ENCODE measurements around the gene CTRB2.
"Not testable (repeated sequence)": the region's sequence is repeated elsewhere in the genome, so short reads cannot be mapped to it uniquely, and the experiment has no call there.

Gene CTRB2

DNA sequence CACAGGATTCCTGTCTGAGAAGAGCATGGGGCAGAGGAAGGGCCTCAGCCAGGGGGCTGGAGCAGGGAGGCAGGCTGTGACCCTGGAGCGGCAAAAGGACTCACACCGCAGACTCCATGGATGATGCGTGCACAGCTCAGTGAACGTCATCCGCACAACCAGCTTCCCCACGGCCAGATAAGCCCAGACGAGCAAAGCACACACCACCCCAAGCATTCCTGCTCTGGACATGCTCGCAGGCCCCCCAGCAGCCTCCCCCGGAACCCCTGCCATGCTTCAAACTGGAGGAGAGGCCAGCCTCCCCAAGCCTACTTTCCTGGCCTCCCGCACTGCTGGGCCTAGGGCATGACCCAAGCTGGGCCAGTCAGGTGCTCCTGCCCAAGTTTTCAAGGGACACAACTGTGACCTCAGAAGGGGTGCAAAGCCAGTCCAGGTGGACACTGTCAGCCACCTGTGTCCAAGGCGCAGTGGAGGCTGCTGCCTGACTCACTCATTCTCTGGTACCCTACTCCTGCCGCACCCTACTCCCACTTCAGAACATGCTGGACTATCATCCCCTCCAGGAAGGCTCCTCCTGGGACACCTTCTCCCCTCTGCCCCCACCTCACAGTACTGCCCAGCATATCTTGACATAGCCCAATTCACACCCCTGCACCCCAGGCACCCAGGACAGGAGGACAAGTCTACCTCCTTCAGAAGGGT, 39.7 kb upstream of the CTRB2 start:
- no peak overlapping the region for H3K4me3 ChIP-seq (ENCODE audit: low read length)
- DNase-seq (ENCODE audit: low read depth) = no peak
- TF ChIP-seq, protein P1, sequence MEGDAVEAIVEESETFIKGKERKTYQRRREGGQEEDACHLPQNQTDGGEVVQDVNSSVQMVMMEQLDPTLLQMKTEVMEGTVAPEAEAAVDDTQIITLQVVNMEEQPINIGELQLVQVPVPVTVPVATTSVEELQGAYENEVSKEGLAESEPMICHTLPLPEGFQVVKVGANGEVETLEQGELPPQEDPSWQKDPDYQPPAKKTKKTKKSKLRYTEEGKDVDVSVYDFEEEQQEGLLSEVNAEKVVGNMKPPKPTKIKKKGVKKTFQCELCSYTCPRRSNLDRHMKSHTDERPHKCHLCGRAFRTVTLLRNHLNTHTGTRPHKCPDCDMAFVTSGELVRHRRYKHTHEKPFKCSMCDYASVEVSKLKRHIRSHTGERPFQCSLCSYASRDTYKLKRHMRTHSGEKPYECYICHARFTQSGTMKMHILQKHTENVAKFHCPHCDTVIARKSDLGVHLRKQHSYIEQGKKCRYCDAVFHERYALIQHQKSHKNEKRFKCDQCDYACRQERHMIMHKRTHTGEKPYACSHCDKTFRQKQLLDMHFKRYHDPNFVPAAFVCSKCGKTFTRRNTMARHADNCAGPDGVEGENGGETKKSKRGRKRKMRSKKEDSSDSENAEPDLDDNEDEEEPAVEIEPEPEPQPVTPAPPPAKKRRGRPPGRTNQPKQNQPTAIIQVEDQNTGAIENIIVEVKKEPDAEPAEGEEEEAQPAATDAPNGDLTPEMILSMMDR (conservative IDR thresholded peaks at IDR 0.05; ENCODE audit: low read length) = no peak

DNA sequence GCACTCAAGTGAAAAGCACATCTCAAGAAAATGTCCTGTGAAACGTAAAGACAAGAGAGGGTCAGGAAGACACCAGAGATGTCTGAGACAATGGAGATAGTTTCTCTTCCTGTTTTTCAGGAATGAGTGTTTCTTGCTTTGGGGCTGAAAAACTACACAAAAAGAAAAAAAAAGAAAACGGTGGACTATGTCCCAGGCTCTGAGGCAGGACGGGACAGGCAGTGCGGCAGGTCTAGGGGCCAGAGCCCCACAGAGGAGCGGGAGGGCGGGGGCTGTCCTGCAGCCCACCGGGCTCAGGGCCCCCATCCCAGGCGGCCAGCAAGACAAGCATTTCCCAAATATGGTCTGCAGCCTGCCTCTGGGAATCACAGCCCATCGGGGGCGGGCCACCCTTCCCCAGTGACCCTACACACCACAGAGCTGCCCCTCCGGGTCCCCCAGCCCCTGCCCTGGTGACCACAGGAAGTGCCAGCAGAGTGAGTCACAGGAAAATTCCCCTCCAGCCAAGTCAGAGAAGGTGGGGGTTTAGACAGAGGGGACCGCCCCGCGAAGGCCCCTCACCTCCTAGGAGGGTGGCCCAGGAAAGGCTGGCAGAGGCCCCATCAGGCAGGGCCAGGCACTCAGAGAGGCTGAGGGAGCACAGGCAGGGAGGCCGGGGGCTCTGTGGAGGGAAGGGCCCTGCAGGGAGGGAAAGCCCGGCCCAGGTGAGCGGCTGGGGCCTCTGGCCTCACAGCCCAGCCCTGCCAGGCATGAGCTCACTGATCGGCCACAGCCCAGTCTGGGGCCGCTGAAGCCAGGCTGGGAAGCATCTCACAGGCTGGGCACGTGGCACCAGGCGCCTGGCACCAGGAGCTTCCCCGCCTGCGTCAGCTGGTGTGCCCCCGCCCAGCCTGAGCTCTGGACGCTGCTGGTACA, 38.1 kb upstream of the CTRB2 start:
- DNase-seq (ENCODE audit: low read depth) = peak; percentile 96
- TF ChIP-seq, protein P1 (conservative IDR thresholded peaks at IDR 0.05; ENCODE audit: low read length) = no peak
- peak overlapping the region; percentile 24 for H3K4me3 ChIP-seq (ENCODE audit: low read length)

- peak overlapping the region; percentile 15; the same call in 1 of the 2 replicates for H3K4me3 ChIP-seq (ENCODE audit: low read length)
- TF ChIP-seq, protein P1 (conservative IDR thresholded peaks at IDR 0.05; ENCODE audit: low read length) = no peak
- DNase-seq (ENCODE audit: low read depth) = peak; percentile 90
Measured at GRCh38 chr16:75244225-75244809, 37.4 kb upstream of the CTRB2 start.

- H3K4me3 ChIP-seq (ENCODE audit: low read length) = 0 out of 2 replicates have a peak overlapping the region, but pooled peaks have one; percentile 15
- TF ChIP-seq, protein P1 (conservative IDR thresholded peaks at IDR 0.05; ENCODE audit: low read length) = no peak
- no peak for DNase-seq (ENCODE audit: low read depth)
Measured at GRCh38 chr16:75243667-75244224, 36.8 kb upstream of the CTRB2 start.

DNA sequence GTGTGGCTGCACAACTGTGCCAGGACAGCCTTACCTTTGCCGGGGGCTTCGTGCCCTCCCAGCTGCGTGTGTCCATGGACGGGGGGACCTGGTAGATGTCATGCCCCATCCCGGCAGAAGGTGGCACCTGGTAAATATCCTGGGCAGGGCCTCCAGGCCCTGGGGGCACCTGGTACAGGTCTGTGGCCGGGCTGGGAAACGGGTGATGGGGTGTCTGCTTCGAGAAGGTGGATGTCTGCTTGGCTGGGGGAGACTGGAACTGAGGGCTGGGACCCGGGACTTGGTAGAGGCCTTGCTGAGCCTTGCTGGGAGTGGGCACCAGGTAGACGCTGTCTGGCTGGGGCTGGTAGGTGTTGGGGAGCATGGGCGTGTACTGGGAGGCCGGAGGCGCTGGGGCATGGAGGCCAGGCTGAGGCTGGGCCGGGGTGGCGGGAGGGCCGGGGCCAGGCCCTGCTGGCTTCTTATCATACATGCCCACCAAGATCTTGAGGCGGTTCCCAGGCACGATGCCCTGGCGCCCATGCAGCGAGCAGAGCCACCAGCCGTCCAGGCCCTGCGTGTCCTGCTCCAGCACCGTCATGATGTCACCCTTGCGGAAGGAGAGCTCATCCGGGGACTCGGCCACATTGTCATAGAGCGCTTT, 35.6 kb upstream of the CTRB2 start:
- DNase-seq (ENCODE audit: low read depth); H3K4me3 ChIP-seq (ENCODE audit: low read length): not testable (repeated sequence)

GRCh38 chr16:75241955-75242354, 35.0 kb upstream of the CTRB2 start:
- TF ChIP-seq, protein P1 (conservative IDR thresholded peaks at IDR 0.05; ENCODE audit: low read length) = no peak
- DNase-seq (ENCODE audit: low read depth) = no peak

DNA sequence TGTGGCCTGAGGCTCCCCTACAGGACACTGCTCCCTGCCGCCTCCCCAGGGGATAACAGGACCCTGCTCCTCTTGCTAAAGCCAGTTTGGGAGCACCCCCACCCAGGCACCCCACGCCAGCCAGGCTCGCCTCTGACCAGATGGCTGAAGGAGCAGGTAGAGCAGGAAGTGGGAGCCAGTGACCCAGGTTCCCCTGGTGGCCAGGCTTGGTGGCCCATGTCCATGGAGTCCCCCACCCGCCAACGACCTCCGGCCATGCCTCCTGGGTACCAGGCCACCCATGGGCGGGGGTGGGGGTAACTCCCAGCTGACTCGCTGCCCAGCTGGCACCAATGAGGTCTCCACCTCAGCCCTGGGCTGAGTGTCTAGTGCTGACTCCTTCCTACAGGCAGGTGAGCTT, 34.5 kb upstream of the CTRB2 start:
- TF ChIP-seq, protein P1 (conservative IDR thresholded peaks at IDR 0.05; ENCODE audit: low read length) = no peak
- DNase-seq (ENCODE audit: low read depth) = no peak
- H3K4me3 ChIP-seq (ENCODE audit: low read length) = no peak overlapping the region

More at GRCh38 chr16:75241955-75242354, 35.0 kb upstream of the CTRB2 start:
- H3K4me3 ChIP-seq (ENCODE audit: low read length) = no peak overlapping the region

GRCh38 chr16:75240633-75241032, 33.7 kb upstream of the CTRB2 start:
- DNase-seq (ENCODE audit: low read depth); H3K4me3 ChIP-seq (ENCODE audit: low read length): not testable (repeated sequence)

Data from AG10803 (cell line).